Tibial nerve (tissue), 4 donors: ENCODE results near the gene REEP6. TPM values are rescaled to one million over a fixed set of nuclear protein-coding genes. Genes with fewer than 3 reads are reported as not detected.

Experiments
- DNase-seq, 2 donors: peaks; one replicate each; pipeline ENCODE4 v3.0.0-alpha.2; 2019; ENCODE audit warnings: low spot score in 2 of 2
- H3K27ac ChIP-seq, 4 donors: fragments of 200-600 bp; sonication (generic) in 3 of 4; one replicate each; pipeline ENCODE4 v1.5.1; 2017 to 2019; ENCODE audit warnings: mild to moderate bottlenecking in 1 of 4
- H3K27me3 ChIP-seq, 2 donors: fragments of 200-600 bp; sonication (generic) in 1 of 2; one replicate each; pipeline versions ENCODE4 v1.5.1 to v1.6.0; 2017 to 2019
- H3K36me3 ChIP-seq, 3 donors: fragments of 200-600 bp; sonication (generic); one replicate each; pipeline ENCODE4 v1.5.1; 2018 to 2019
- H3K4me1 ChIP-seq, 4 donors: fragments of 200-600 bp; sonication (generic) in 3 of 4; one replicate each; pipeline ENCODE4 v1.5.1; 2017 to 2019
- H3K4me3 ChIP-seq, 4 donors: fragments of 200-600 bp; sonication (generic) in 3 of 4; one replicate each; pipeline ENCODE4 v1.5.1; 2017 to 2019; ENCODE audit warnings: mild to moderate bottlenecking in 1 of 4, moderate library complexity in 1 of 4
- H3K9me3 ChIP-seq, 4 donors: fragments of 200-600 bp; sonication (generic) in 3 of 4; one replicate each; pipeline ENCODE4 v1.5.1; 2017 to 2019
- EP300 ChIP-seq, 2 donors: sonication (generic); formaldehyde crosslinking; IDR thresholded peaks; one replicate each; pipeline ENCODE4 v1.6.1; 2017; ENCODE audit warnings: antibody characterized with exemption in 2 of 2, mild to moderate bottlenecking in 1 of 2
- POLR2A ChIP-seq, 2 donors: fragments of 450-650 bp; IDR thresholded peaks; one replicate each; pipeline ENCODE4 v1.6.1; 2017; ENCODE audit warnings: antibody characterized with exemption in 2 of 2, mild to moderate bottlenecking in 2 of 2, moderate library complexity in 2 of 2
- WGBS, 2 donors: methylation state at CpG; one replicate each; pipeline ENCODE4 v1.1.5; 2018; 5-methylcytosine and 5-hydroxymethylcytosine counted together
- total RNA-seq, 4 donors: library from RNA; depleted of rRNA; stranded (reverse); fragments of >200 nt; gene quantifications; one replicate each; pipeline ENCODE4 v1.1.0, GENCODE V29; 2016
- TF ChIP-seq, protein P1 (sequence below), 5 experiments: fragments of 200-600 bp in 3 of 5; fragments of 450-650 bp in 2 of 5; sonication (generic) in 3 of 5; IDR thresholded peaks; one replicate each; pipeline ENCODE4 v1.5.1; 2016 to 2019; ENCODE audit warnings: antibody characterized with exemption in 5 of 5, mild to moderate bottlenecking in 3 of 5, moderate library complexity in 2 of 5

Gene REEP6
- total RNA-seq, 4 donors from 2014 or later = 1.2 to 4.6 (median 2.9) TPM

DNA sequence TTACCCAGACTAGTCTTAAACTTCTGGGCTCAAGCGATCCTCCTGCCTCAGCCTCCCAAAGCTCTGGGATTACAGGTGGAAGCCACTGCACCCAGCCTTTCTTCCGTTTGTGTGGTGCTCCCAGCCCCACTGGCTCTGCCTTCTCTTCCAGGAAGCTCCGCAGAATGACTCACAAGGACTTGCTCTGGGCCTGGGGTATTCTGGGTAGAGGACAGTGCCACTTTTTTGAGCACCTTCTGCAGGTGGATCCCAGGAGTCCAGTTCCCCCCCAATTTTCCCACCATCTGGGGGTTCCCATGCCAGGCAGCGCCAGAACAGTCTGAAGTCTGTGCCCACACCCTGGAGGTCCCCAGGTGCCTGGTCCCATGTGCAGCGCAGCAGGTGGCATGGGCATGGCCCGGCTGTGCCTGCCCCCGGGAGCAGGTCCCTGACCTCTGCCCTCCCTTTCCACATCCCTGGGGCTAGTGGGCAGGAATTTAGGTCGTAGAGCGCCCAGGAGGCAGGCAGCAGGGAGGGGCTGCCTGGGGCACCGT lies 1.6 kb downstream of the REEP6 start:
- Histone ChIP-seq H3K27ac (peak overlapping the region in 1 of 4 donors; percentile 31), H3K4me3 (no peak overlapping the region), H3K36me3 (no peaks in the 10 kb centered on the region), H3K4me1 (peaks cover 0 to 22% (median 13%) of the 10 kb centered on the region in 4 donors), H3K27me3 (peaks cover 0 to 24% of the 10 kb centered on the region in 2 donors), H3K9me3 (no peaks in the 10 kb centered on the region)
- DNase-seq = no peak
- 63 to 73% methylated on average over 8 to 10 of the region's 10 CpGs for WGBS, 2 donors
- TF ChIP-seq, protein P1, sequence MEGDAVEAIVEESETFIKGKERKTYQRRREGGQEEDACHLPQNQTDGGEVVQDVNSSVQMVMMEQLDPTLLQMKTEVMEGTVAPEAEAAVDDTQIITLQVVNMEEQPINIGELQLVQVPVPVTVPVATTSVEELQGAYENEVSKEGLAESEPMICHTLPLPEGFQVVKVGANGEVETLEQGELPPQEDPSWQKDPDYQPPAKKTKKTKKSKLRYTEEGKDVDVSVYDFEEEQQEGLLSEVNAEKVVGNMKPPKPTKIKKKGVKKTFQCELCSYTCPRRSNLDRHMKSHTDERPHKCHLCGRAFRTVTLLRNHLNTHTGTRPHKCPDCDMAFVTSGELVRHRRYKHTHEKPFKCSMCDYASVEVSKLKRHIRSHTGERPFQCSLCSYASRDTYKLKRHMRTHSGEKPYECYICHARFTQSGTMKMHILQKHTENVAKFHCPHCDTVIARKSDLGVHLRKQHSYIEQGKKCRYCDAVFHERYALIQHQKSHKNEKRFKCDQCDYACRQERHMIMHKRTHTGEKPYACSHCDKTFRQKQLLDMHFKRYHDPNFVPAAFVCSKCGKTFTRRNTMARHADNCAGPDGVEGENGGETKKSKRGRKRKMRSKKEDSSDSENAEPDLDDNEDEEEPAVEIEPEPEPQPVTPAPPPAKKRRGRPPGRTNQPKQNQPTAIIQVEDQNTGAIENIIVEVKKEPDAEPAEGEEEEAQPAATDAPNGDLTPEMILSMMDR (IDR thresholded peaks at IDR 0.05) = no peak
- TF ChIP-seq EP300 (IDR thresholded peaks at IDR 0.05) = no peak
- no peak for TF ChIP-seq POLR2A (IDR thresholded peaks at IDR 0.05)

DNA sequence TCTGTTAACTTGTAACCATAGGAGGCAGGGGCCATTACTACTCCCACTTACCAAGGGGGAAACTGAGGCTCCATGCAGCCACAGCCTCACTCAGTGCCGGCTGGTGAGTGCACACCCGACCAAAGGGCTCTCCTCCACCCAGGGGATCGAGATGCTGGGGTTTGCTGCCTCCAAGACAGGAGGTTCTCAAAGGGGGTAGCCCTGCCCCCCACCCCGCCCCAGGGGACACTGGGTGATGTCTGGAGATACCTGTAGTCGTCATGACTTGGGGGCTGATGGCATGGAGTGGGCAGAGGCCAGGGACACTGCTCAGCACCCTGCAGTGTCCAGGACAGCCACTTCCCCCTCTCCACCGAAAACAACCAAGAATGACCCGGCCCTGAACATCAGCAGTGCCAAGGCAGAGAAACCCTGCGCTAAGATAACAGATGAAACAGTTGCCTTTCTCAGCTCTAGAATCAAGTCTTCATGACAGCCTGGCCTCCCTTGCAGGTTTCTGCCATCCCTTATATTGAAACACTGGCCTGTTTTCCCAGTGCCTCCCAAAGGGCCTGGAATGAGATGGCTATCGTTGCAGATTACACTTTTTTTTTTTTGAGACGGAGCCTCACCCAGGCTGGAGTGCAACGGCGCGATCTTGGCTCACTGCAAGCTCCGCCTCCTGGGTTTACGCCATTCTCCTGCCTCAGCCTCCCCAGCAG lies 3.3 kb downstream of the REEP6 start:
- no peak for DNase-seq
- H3K9me3 ChIP-seq = no peaks in the 10 kb centered on the region
- WGBS, 2 donors = 58 to 59% methylated on average over 14 to 15 of the region's 15 CpGs
- no peaks in the 10 kb centered on the region for H3K36me3 ChIP-seq
- TF ChIP-seq POLR2A (IDR thresholded peaks at IDR 0.05) (no peak), EP300 (IDR thresholded peaks at IDR 0.05) (no peak)
- TF ChIP-seq, protein P1 (IDR thresholded peaks at IDR 0.05) = no peak
- no peak overlapping the region for H3K27ac ChIP-seq
- H3K4me1 ChIP-seq = peaks cover 0 to 21% (median 13%) of the 10 kb centered on the region in 4 donors
- H3K27me3 ChIP-seq = peaks cover 0 to 29% of the 10 kb centered on the region in 2 donors
- H3K4me3 ChIP-seq = no peak overlapping the region

DNA sequence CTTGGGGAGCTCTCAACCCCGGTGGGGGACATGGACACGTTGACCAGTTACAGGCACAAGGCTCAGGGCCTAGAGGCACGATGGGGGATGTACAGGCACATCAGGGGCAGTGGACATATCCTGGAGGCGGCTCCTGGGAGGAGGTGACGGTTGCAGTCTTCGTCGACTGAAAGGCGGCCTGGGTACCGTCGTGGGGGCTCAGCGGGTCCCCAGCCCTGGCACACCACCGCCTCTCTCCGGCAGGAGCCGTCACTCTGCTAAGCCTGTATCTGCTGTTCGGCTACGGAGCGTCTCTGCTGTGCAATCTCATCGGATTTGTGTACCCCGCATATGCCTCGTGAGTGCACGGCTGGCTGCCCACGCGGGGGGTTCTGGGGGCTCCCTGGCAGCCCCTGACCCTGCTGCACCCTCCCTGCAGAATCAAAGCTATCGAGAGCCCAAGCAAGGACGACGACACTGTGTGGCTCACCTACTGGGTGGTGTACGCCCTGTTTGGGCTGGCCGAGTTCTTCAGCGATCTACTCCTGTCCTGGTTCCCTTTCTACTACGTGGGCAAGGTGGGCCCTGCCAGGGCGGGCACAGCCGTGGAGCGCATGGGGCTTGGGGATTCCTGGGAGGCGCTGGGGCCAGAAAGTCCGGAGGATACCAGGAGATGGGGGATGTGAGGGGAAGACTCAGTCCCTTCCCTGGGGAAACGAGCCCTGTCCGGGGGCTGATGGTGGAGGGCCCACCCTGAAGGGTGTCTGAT lies 4.2 kb downstream of the REEP6 start:
- H3K9me3 ChIP-seq = no peaks in the 10 kb centered on the region
- DNase-seq = no peak
- TF ChIP-seq EP300 (IDR thresholded peaks at IDR 0.05) = no peak
- H3K27me3 ChIP-seq = peaks cover 0 to 29% of the 10 kb centered on the region in 2 donors
- H3K36me3 ChIP-seq = no peaks in the 10 kb centered on the region
- no peak overlapping the region for H3K4me3 ChIP-seq
- 82 to 84% methylated on average over 32 to 34 of the region's 37 CpGs for WGBS, 2 donors
- no peak overlapping the region for H3K27ac ChIP-seq
- peaks cover 0 to 11% (median 6%) of the 10 kb centered on the region in 4 donors for H3K4me1 ChIP-seq

DNA sequence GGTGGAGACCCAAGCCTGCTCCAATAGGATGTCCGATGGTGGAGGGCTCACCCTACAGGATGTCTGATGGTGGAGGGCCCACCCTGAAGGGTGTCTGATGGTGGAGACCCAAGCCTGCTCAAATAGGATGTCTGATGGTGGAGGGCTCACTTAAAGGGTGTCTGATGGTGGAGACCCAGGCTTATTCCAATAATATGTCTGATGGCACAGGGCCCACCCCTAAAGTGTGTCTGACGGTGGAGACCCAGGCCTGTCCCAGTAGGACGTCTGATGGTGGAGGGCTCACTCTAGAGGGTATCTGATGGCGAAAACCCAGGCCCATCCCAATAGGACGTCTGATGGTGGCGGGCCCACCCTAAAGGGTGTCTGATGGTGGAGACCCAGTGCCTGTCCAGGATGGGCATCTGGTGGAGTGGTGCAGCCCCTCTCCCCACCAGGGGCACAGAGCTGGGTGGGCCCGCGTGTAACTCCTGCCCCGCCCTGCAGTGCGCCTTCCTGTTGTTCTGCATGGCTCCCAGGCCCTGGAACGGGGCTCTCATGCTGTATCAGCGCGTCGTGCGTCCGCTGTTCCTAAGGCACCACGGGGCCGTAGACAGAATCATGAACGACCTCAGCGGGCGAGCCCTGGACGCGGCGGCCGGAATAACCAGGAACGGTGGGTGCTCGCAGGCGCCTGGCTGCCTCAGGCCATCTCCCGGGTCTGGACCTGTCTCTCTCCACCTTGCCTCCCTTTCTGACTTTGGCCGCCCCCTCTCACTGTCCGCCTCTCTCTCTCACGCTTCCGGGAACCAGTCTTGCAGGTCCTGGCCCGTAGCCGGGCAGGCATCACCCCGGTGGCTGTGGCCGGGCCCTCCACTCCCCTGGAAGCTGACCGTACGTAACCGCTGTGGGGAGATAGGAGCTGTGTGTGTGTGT lies 5.1 kb downstream of the REEP6 start:
- H3K27ac ChIP-seq = no peak overlapping the region
- 82 to 83% methylated on average over 36 of the region's 40 CpGs for WGBS, 2 donors
- no peaks in the 10 kb centered on the region for H3K9me3 ChIP-seq
- no peak for TF ChIP-seq EP300 (IDR thresholded peaks at IDR 0.05)
- no peak for TF ChIP-seq POLR2A (IDR thresholded peaks at IDR 0.05)
- TF ChIP-seq, protein P1 (IDR thresholded peaks at IDR 0.05) = no peak
- no peak for DNase-seq
- no peak overlapping the region for H3K4me3 ChIP-seq
- H3K36me3 ChIP-seq = no peaks in the 10 kb centered on the region
- peaks cover 0 to 9% (median 6%) of the 10 kb centered on the region in 4 donors for H3K4me1 ChIP-seq
- peaks cover 0 to 29% of the 10 kb centered on the region in 2 donors for H3K27me3 ChIP-seq
